K562 (cell line): Measurements from ENCODE around the gene ANXA1. TPM values are rescaled to one million over a fixed set of nuclear protein-coding genes. Genes with fewer than 3 reads are reported as not detected.

Experiments
- ARNT ChIP-seq, 2 experiments: fragments of 450-650 bp; IDR thresholded peaks; 2 replicates each; pipeline ENCODE4 v1.6.1; 2016; ENCODE audit warnings: mild to moderate bottlenecking in 1 of 2
- CHD2 ChIP-seq: IDR thresholded peaks from 2 replicates; pipeline ENCODE4 v1.6.1; 2011; ENCODE audit warnings: low read depth, low read length
- DMBX1 ChIP-seq: fragments of 250-450 bp; sonication (Bioruptor Pico); IDR thresholded peaks from 2 replicates; pipeline ENCODE4 v1.8.0; 2022; ENCODE audit warnings: inconsistent platforms, mild to moderate bottlenecking, moderate library complexity, borderline replicate concordance
- HDAC1 ChIP-seq, 2 experiments: fragments of 450-650 bp; IDR thresholded peaks; 2 replicates each; pipeline ENCODE4 v1.6.1; 2016 to 2017; ENCODE audit warnings: inconsistent platforms in 1 of 2, mild to moderate bottlenecking in 1 of 2, moderate library complexity in 1 of 2
- KAT7 ChIP-seq: sonication (generic); formaldehyde crosslinking; IDR thresholded peaks from 2 replicates; pipeline ENCODE4 v1.8.0; 2022; ENCODE audit warnings: missing genetic modification reagents, mild to moderate bottlenecking, borderline replicate concordance
- NBN ChIP-seq: fragments of 450-650 bp; IDR thresholded peaks from 2 replicates; pipeline ENCODE4 v1.6.1; 2016; ENCODE audit warnings: low read depth, mild to moderate bottlenecking
- NCOA1 ChIP-seq: fragments of 450-650 bp; IDR thresholded peaks from 2 replicates; pipeline ENCODE4 v1.6.1; 2016; ENCODE audit warnings: low read depth
- XRCC4 ChIP-seq: IDR thresholded peaks from one replicate; pipeline ENCODE4 v1.6.1; 2011; ENCODE audit not compliant: insufficient read depth, insufficient read length; ENCODE audit errors: extremely low read depth
- ZBTB7A ChIP-seq: IDR thresholded peaks from 2 replicates; pipeline ENCODE4 v1.6.1; 2011; ENCODE audit warnings: low read depth, mild to moderate bottlenecking, low read length, moderate library complexity, borderline replicate concordance; ENCODE audit not compliant: control insufficient read depth
- ZNF12 ChIP-seq: sonication (generic); formaldehyde crosslinking; IDR thresholded peaks from 2 replicates; pipeline ENCODE4 v1.4.0; 2020; ENCODE audit warnings: mild to moderate bottlenecking, missing genetic modification reagents
- ZSCAN29 ChIP-seq: fragments of 450-650 bp; IDR thresholded peaks from 2 replicates; pipeline ENCODE4 v1.6.1; 2017
- polyA plus RNA-seq, 8 experiments: library from polyadenylated mRNA; depleted of rRNA in 4 of 8; stranded (reverse) in 5 of 8; unstranded in 3 of 8; fragments of >200 nt; fragmentation: Nextera tagmentation in 2 of 8; fragmentation: Illumina TruSeq in 1 of 8; extraction: Ambion mirVana in 2 of 8; extraction: Trizol in 1 of 8; gene quantifications; 2 replicates each; pipeline versions ENCODE4 v1.2.1 to v1.2.3, GENCODE V29; 2011 to 2014; ENCODE audit warnings: inconsistent platforms in 1 of 8, missing spikeins in 1 of 8
- total RNA-seq, 7 experiments: library from RNA; depleted of rRNA in 6 of 7; stranded (reverse); fragments of >200 nt in 6 of 7; fragmentation: Illumina TruSeq in 2 of 7; extraction: Trizol in 2 of 7; gene quantifications; 2 replicates each; pipeline versions ENCODE4 v1.2.1 to v1.2.3, GENCODE V29; 2011 to 2021; ENCODE audit warnings: low replicate concordance in 1 of 7
- TF ChIP-seq, protein P1 (sequence below): sonication (generic); formaldehyde crosslinking; IDR thresholded peaks from 2 replicates; pipeline ENCODE4 v1.8.0; 2023; ENCODE audit warnings: mild to moderate bottlenecking, missing genetic modification reagents
- TF ChIP-seq, protein P2 (sequence below), 2 experiments: fragments of 450-650 bp; formaldehyde crosslinking in 1 of 2; IDR thresholded peaks; 2 replicates each; pipeline versions ENCODE4 v1.4.0 to v1.6.1; 2014 to 2020; ENCODE audit warnings: mild to moderate bottlenecking in 2 of 2, borderline replicate concordance in 1 of 2, low read depth in 1 of 2
- TF ChIP-seq, protein P3 (sequence below): fragments of 250-450 bp; sonication (Bioruptor Pico); IDR thresholded peaks from 2 replicates; pipeline ENCODE4 v1.8.0; 2022; ENCODE audit warnings: inconsistent platforms

ANXA1 gene
- total and polyA plus RNA-seq, 9 of the 15 experiments (the other 6 are each of a cell fraction or from before 2014, with no cell fraction given), result 406 to 1,298 (median 620) TPM

DNA sequence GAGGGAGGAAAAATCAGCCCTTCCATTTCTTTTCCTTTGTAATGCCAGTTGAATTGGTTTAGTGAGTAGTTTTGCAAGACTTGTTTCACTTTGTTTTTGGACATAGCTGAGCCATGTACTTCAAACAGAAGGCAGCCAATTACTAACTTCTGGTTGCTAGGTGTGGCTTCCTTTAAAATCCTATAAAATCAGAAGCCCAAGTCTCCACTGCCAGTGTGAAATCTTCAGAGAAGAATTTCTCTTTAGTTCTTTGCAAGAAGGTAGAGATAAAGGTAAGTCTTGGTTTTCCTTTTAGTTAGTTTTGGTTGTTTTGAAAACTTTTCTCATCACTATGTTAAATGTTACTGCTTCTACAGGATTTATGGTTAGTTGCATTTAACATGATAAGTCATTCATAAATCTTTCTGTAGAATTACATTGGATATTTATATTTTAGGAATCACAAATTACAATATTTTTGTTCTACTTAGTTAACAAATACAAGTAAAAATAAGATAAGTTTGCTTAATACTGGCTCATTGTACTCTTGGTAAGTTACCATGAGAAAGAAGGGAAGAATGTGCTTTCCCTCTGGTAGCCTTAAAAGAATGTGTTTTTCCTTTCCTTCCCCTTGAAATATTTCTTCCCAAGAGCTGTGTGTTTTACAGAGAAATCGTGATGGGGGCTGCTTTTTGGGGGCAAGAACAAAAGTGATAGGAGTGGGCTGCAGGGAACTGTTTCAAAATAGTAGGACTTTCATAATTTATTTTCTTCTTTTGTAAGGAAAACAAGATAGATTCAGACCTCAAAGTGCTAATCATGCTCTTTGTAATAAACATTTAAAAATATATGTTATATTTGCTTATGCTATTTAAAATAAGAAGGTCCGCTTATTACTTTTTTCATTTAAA is at the start of gene ANXA1 (continued):
- no peak for TF ChIP-seq ARNT (IDR thresholded peaks at IDR 0.05)
- no peak for TF ChIP-seq ZBTB7A
- TF ChIP-seq CHD2, result no peak
- no peak for TF ChIP-seq KAT7 (CRISPR knock-in tag)
- TF ChIP-seq, protein P1, sequence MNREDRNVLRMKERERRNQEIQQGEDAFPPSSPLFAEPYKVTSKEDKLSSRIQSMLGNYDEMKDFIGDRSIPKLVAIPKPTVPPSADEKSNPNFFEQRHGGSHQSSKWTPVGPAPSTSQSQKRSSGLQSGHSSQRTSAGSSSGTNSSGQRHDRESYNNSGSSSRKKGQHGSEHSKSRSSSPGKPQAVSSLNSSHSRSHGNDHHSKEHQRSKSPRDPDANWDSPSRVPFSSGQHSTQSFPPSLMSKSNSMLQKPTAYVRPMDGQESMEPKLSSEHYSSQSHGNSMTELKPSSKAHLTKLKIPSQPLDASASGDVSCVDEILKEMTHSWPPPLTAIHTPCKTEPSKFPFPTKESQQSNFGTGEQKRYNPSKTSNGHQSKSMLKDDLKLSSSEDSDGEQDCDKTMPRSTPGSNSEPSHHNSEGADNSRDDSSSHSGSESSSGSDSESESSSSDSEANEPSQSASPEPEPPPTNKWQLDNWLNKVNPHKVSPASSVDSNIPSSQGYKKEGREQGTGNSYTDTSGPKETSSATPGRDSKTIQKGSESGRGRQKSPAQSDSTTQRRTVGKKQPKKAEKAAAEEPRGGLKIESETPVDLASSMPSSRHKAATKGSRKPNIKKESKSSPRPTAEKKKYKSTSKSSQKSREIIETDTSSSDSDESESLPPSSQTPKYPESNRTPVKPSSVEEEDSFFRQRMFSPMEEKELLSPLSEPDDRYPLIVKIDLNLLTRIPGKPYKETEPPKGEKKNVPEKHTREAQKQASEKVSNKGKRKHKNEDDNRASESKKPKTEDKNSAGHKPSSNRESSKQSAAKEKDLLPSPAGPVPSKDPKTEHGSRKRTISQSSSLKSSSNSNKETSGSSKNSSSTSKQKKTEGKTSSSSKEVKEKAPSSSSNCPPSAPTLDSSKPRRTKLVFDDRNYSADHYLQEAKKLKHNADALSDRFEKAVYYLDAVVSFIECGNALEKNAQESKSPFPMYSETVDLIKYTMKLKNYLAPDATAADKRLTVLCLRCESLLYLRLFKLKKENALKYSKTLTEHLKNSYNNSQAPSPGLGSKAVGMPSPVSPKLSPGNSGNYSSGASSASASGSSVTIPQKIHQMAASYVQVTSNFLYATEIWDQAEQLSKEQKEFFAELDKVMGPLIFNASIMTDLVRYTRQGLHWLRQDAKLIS (CRISPR knock-in tag), result peak; percentile 68
- TF ChIP-seq NBN, result no peak
- no peak for TF ChIP-seq XRCC4
- TF ChIP-seq ZSCAN29, result no peak
- no peak for TF ChIP-seq ZNF12 (CRISPR knock-in tag)
- TF ChIP-seq DMBX1 (CRISPR knock-in tag), result no peak
- TF ChIP-seq, protein P2, sequence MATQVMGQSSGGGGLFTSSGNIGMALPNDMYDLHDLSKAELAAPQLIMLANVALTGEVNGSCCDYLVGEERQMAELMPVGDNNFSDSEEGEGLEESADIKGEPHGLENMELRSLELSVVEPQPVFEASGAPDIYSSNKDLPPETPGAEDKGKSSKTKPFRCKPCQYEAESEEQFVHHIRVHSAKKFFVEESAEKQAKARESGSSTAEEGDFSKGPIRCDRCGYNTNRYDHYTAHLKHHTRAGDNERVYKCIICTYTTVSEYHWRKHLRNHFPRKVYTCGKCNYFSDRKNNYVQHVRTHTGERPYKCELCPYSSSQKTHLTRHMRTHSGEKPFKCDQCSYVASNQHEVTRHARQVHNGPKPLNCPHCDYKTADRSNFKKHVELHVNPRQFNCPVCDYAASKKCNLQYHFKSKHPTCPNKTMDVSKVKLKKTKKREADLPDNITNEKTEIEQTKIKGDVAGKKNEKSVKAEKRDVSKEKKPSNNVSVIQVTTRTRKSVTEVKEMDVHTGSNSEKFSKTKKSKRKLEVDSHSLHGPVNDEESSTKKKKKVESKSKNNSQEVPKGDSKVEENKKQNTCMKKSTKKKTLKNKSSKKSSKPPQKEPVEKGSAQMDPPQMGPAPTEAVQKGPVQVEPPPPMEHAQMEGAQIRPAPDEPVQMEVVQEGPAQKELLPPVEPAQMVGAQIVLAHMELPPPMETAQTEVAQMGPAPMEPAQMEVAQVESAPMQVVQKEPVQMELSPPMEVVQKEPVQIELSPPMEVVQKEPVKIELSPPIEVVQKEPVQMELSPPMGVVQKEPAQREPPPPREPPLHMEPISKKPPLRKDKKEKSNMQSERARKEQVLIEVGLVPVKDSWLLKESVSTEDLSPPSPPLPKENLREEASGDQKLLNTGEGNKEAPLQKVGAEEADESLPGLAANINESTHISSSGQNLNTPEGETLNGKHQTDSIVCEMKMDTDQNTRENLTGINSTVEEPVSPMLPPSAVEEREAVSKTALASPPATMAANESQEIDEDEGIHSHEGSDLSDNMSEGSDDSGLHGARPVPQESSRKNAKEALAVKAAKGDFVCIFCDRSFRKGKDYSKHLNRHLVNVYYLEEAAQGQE (IDR thresholded peaks at IDR 0.05; ENCODE audit: borderline replicate concordance), result no peak
- TF ChIP-seq, protein P2 (CRISPR knock-in tag; IDR thresholded peaks at IDR 0.05; ENCODE audit: low read depth), result no peak
- TF ChIP-seq HDAC1 (IDR thresholded peaks at IDR 0.05), result no peak
- TF ChIP-seq, protein P3, sequence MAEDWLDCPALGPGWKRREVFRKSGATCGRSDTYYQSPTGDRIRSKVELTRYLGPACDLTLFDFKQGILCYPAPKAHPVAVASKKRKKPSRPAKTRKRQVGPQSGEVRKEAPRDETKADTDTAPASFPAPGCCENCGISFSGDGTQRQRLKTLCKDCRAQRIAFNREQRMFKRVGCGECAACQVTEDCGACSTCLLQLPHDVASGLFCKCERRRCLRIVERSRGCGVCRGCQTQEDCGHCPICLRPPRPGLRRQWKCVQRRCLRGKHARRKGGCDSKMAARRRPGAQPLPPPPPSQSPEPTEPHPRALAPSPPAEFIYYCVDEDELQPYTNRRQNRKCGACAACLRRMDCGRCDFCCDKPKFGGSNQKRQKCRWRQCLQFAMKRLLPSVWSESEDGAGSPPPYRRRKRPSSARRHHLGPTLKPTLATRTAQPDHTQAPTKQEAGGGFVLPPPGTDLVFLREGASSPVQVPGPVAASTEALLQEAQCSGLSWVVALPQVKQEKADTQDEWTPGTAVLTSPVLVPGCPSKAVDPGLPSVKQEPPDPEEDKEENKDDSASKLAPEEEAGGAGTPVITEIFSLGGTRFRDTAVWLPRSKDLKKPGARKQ (CRISPR knock-in tag), result no peak
- TF ChIP-seq NCOA1, result no peak
